Natural killer cell (primary cell): ENCODE measurements around the gene LEMD3. TPM values are rescaled to one million over a fixed set of nuclear protein-coding genes. Genes with fewer than 3 reads are reported as not detected.

Experiments
- ATAC-seq, 3 donors: fragments of 150-1000 bp in 2 of 3; fragments of 200-7000 bp in 1 of 3; cut with Tn5 transposase; 1 replicate in 1 of 3; 2 replicates in 2 of 3; pipeline ENCODE4 v1.10.0; 2021; ENCODE audit warnings: mild to moderate bottlenecking in 2 of 3, moderate library complexity in 2 of 3
- DNase-seq, 2 donors: peaks; one replicate each; pipeline versions ENCODE4 v3.0.0 to v3.0.0-alpha.2; 2013 to 2021; ENCODE audit warnings: mixed read lengths in 1 of 2
- H3K27ac ChIP-seq: one replicate; pipeline ENCODE4 v1.5.1; 2013; ENCODE audit warnings: mild to moderate bottlenecking, low read length
- H3K27me3 ChIP-seq: one replicate; pipeline ENCODE4 v1.6.1; 2013; ENCODE audit warnings: low read length; ENCODE audit not compliant: control insufficient read depth, insufficient read depth
- H3K36me3 ChIP-seq: one replicate; pipeline ENCODE4 v1.6.1; 2013; ENCODE audit warnings: low read length; ENCODE audit not compliant: control insufficient read depth, insufficient read depth
- H3K4me1 ChIP-seq: one replicate; pipeline ENCODE4 v1.6.1; 2013; ENCODE audit warnings: low read length; ENCODE audit not compliant: control insufficient read depth, insufficient read depth
- H3K4me3 ChIP-seq: one replicate; pipeline ENCODE4 v1.5.1; 2013; ENCODE audit warnings: low read length
- H3K9me3 ChIP-seq: one replicate; pipeline ENCODE4 v1.6.1; 2013; ENCODE audit warnings: low read length; ENCODE audit not compliant: control insufficient read depth, insufficient read depth
- H3K27ac Mint-ChIP-seq, 2 donors: one replicate each; pipeline ENCODE4 v1.8.0; 2022; ENCODE audit warnings: mild to moderate bottlenecking in 2 of 2, mixed read lengths in 2 of 2, moderate library complexity in 1 of 2
- H3K27me3 Mint-ChIP-seq, 2 donors: one replicate each; pipeline ENCODE4 v1.8.0; 2022; ENCODE audit warnings: low read depth in 2 of 2, mixed read lengths in 2 of 2
- H3K36me3 Mint-ChIP-seq: one replicate; pipeline ENCODE4 v1.8.0; 2022; ENCODE audit warnings: mixed read lengths
- H3K4me1 Mint-ChIP-seq, 2 donors: one replicate each; pipeline ENCODE4 v1.8.0; 2022; ENCODE audit warnings: mixed read lengths in 2 of 2
- H3K4me3 Mint-ChIP-seq: one replicate; pipeline ENCODE4 v1.8.0; 2022; ENCODE audit warnings: mild to moderate bottlenecking, moderate library complexity, mixed read lengths
- H3K9me3 Mint-ChIP-seq, 2 donors: one replicate each; pipeline ENCODE4 v1.8.0; 2022; ENCODE audit warnings: mixed read lengths in 2 of 2
- WGBS: methylation state at CpG from one replicate; pipeline ENCODE4 v1.1.7; 2013; ENCODE audit warnings: missing lambda C conversion rate; ENCODE audit not compliant: insufficient coverage; 5-methylcytosine and 5-hydroxymethylcytosine counted together
- intact Hi-C: fragments of 100-400 bp; cut with micrococcal nuclease; formaldehyde crosslinking; loops from one replicate; pipeline ENCODE4 v1.14.2; 2022
- total RNA-seq, 4 donors: library from RNA; stranded (reverse); fragments of 120-200 nt in 1 of 4; gene quantifications; one replicate each; pipeline versions ENCODE4 v1.2.3 to v1.2.4, GENCODE V29; 2013 to 2022
- TF ChIP-seq, protein P1 (sequence below): fragments of 200-600 bp; IDR thresholded peaks from one replicate; pipeline ENCODE4 v1.8.0; 2022; ENCODE audit warnings: antibody characterized with exemption

The LEMD3 gene
- total RNA-seq, 3 donors from 2014 or later (not counting 1 experiment from before 2014, with no cell fraction given) = 67.3 to 76.2 (median 71.1) TPM

DNA sequence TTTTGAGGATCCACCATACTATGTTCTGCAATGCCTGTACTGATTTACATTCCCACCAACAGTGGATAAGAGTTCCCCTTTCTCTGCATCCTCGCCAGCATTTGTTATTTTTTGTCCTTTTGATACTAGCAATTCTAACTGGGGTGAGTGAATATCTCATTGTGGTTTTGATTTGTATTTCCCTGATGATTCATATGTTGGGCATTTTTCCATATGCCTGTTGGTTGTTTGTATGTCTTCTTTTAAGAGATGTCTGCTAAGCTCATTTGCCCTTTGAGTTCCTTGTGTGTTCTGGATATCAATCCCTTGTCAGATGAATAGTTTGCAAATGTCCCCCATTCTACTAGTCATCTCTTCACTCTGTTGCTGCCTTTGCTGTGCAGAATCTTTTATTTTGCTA is 60.1 kb downstream of the LEMD3 start:
- H3K4me3 ChIP-seq = no peak overlapping the region
- Mint-ChIP-seq H3K36me3 (peaks cover 31% of the 10 kb centered on the region), H3K4me1 (peaks cover 33 to 45% of the 10 kb centered on the region in 2 donors), H3K27me3 (no peaks in the 10 kb centered on the region), H3K4me3 (no peak overlapping the region), H3K9me3 (peaks cover 6 to 13% of the 10 kb centered on the region in 2 donors), H3K27ac (no peak overlapping the region)
- ATAC-seq = no peak
- H3K4me1 ChIP-seq = no peaks in the 10 kb centered on the region
- TF ChIP-seq, protein P1, sequence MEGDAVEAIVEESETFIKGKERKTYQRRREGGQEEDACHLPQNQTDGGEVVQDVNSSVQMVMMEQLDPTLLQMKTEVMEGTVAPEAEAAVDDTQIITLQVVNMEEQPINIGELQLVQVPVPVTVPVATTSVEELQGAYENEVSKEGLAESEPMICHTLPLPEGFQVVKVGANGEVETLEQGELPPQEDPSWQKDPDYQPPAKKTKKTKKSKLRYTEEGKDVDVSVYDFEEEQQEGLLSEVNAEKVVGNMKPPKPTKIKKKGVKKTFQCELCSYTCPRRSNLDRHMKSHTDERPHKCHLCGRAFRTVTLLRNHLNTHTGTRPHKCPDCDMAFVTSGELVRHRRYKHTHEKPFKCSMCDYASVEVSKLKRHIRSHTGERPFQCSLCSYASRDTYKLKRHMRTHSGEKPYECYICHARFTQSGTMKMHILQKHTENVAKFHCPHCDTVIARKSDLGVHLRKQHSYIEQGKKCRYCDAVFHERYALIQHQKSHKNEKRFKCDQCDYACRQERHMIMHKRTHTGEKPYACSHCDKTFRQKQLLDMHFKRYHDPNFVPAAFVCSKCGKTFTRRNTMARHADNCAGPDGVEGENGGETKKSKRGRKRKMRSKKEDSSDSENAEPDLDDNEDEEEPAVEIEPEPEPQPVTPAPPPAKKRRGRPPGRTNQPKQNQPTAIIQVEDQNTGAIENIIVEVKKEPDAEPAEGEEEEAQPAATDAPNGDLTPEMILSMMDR = no peak
- no peak overlapping the region for H3K27ac ChIP-seq
- intact Hi-C loops = no loop called here
- no CpG with 5 or more reads among the region's 1 CpG for WGBS
- peaks cover 8% of the 10 kb centered on the region for H3K36me3 ChIP-seq
- no peaks in the 10 kb centered on the region for H3K27me3 ChIP-seq
- no peaks in the 10 kb centered on the region for H3K9me3 ChIP-seq
- no peak for DNase-seq

DNA sequence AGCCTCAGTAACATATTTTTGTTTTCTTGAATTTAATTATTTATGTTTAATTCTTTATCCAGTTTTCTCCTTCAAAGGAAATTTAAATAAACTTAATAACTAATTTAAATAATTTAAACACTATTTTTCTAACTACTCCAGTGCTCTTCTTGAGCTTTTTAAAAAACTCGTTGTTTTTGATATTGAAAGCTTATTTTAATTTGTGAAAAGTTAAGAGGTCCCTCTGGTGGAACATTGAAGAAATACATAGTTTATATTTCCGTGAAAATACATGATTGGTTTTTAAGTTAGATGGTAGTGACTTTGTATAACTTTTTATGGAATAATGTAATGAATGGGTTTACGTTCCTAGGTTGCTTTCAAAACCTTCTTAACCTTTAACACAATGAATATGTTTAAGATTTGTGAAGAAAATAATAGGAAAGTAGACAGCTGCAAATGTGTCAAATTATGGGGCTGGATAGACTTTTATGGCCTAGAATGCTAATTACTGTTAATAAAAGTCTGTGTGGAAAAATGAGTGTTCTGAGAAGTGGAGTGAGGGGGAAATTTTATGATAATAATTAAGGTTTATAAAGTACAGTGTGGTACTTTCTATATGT is 63.2 kb downstream of the LEMD3 start:
- no CpG with 5 or more reads among the region's 3 CpGs for WGBS
- no peak overlapping the region for H3K4me3 ChIP-seq
- peak in 1 of 2 donors; percentile 52 for DNase-seq

DNA sequence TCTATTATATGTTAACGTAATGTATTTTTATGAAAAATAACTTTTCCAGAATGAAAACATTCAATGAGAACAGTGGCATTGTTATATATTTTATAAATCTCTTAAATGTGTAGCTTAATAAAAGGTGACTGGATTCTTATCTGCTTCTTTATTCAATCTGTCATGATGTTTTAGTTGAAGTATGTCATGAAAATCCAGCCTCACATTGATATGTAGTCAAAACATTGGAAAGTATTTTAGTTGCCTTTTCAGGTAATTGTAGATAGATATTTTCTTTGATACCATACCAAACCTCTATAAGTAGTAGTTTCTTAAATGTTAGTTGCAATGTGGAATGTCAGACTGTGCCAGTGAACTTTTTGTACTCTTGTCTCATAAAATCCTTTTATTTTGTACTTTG is 67.8 kb downstream of the LEMD3 start:
- no CpG with 5 or more reads among the region's 1 CpG for WGBS
- TF ChIP-seq, protein P1 = no peak
- Mint-ChIP-seq H3K4me3 (no peak overlapping the region), H3K36me3 (peaks cover 10% of the 10 kb centered on the region), H3K9me3 (no peaks in the 10 kb centered on the region), H3K27me3 (no peaks in the 10 kb centered on the region), H3K4me1 (peaks cover 12 to 14% of the 10 kb centered on the region in 2 donors), H3K27ac (no peak overlapping the region)
- intact Hi-C loops = no loop called here
- no peak overlapping the region for H3K27ac ChIP-seq
- H3K27me3 ChIP-seq = no peaks in the 10 kb centered on the region
- H3K4me1 ChIP-seq = no peaks in the 10 kb centered on the region
- H3K9me3 ChIP-seq = no peaks in the 10 kb centered on the region
- H3K4me3 ChIP-seq = no peak overlapping the region
- H3K36me3 ChIP-seq = peaks cover 17% of the 10 kb centered on the region
- DNase-seq (no peak), ATAC-seq (no peak)

More for the DNA sequence above, 63.2 kb downstream of the LEMD3 start:
- Mint-ChIP-seq H3K27ac (peak overlapping the region; percentile 59 to 65), H3K27me3 (no peaks in the 10 kb centered on the region), H3K9me3 (peaks cover 6 to 8% of the 10 kb centered on the region in 2 donors), H3K36me3 (peaks cover 23% of the 10 kb centered on the region), H3K4me3 (no peak overlapping the region), H3K4me1 (peaks cover 14 to 20% of the 10 kb centered on the region in 2 donors)
- TF ChIP-seq, protein P1 = peak; percentile 77
- no peaks in the 10 kb centered on the region for H3K9me3 ChIP-seq
- no peak overlapping the region for H3K27ac ChIP-seq
- ATAC-seq = peak in 2 of 3 donors; percentile 57 to 58
- peaks cover 8% of the 10 kb centered on the region for H3K36me3 ChIP-seq
- no peaks in the 10 kb centered on the region for H3K4me1 ChIP-seq
- no peaks in the 10 kb centered on the region for H3K27me3 ChIP-seq
- intact Hi-C loops = loop anchor here (1.0 to 5.0 kb wide), 4 partner anchors 65 to 436 kb away; partner anchors contain the start of genes LEMD3 and WIF1

DNA sequence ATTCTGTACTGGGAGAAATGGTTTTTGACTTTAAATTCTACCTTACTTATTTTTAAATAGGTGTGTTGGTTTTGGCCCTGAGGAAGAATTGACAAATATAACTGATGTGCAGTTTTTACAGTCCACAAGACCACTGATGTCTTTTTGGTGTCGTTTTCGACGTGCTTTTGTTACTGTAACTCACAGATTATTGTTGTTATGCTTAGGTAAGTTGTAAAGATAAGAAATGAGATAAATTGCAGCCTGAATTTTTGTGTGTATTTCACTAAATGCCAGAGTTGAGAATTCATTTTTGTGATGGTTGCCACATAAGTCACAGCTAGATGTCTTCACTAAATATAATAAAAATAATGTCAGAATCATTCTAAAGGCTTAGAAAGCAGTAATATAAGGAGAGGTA is 69.2 kb downstream of the LEMD3 start:
- Histone ChIP-seq H3K9me3 (no peaks in the 10 kb centered on the region), H3K27me3 (no peaks in the 10 kb centered on the region), H3K27ac (no peak overlapping the region), H3K36me3 (peaks cover 26% of the 10 kb centered on the region), H3K4me3 (no peak overlapping the region), H3K4me1 (no peaks in the 10 kb centered on the region)
- H3K27ac Mint-ChIP-seq = no peak overlapping the region
- peaks cover 0 to 5% of the 10 kb centered on the region in 2 donors for H3K4me1 Mint-ChIP-seq
- no peak overlapping the region for H3K4me3 Mint-ChIP-seq
- TF ChIP-seq, protein P1 = no peak
- H3K9me3 Mint-ChIP-seq = no peaks in the 10 kb centered on the region
- intact Hi-C loops = no loop called here
- no peaks in the 10 kb centered on the region for H3K27me3 Mint-ChIP-seq
- WGBS = 98% methylated on average over 3 of the region's 3 CpGs
- H3K36me3 Mint-ChIP-seq = peaks cover 22% of the 10 kb centered on the region
- ATAC-seq = no peak
- no peak for DNase-seq
